Adrenal gland (tissue), 12 donors: ENCODE data around the gene CCDC136. TPM values are rescaled to one million over a fixed set of nuclear protein-coding genes. Genes with fewer than 3 reads are reported as not detected.

Source experiments
- DNase-seq, 7 donors: peaks; one replicate each; pipeline ENCODE4 v3.0.0-alpha.2; 2019 to 2020
- H3K27ac ChIP-seq, 5 donors: fragments of 200-600 bp; sonication (generic) in 4 of 5; 1 replicate in 3 of 5; 2 replicates in 2 of 5; pipeline versions ENCODE4 v1.5.1 to v1.8.0; 2016 to 2020; ENCODE audit warnings: mild to moderate bottlenecking in 1 of 5
- H3K27me3 ChIP-seq: fragments of 200-600 bp; 2 replicates; pipeline ENCODE4 v1.8.0; 2021
- H3K36me3 ChIP-seq, 2 donors: fragments of 200-600 bp; replicated peaks in 1 of 2; 1 replicate in 1 of 2; 2 replicates in 1 of 2; pipeline versions ENCODE4 v1.5.1 to v1.8.0; 2018 to 2022
- H3K4me1 ChIP-seq, 2 donors: fragments of 200-600 bp; replicated peaks in 1 of 2; 1 replicate in 1 of 2; 2 replicates in 1 of 2; pipeline versions ENCODE4 v1.5.1 to v1.8.0; 2018 to 2021
- H3K4me3 ChIP-seq, 4 donors: fragments of 200-600 bp; sonication (generic) in 3 of 4; one replicate each; pipeline ENCODE4 v1.5.1; 2016 to 2018
- H3K9me3 ChIP-seq, 3 donors: fragments of 200-600 bp; sonication (generic) in 1 of 3; replicated peaks in 1 of 3; 1 replicate in 2 of 3; 2 replicates in 1 of 3; pipeline versions ENCODE4 v1.5.1 to v1.8.0; 2016 to 2021
- CTCF ChIP-seq, 6 experiments: fragments of 450-650 bp in 4 of 6; fragments of 200-600 bp in 2 of 6; sonication (generic) in 1 of 6; IDR thresholded peaks; 1 replicate in 5 of 6; 2 replicates in 1 of 6; pipeline versions ENCODE4 v1.5.1 to v1.8.0; 2016 to 2021; ENCODE audit warnings: antibody characterized with exemption in 6 of 6, mild to moderate bottlenecking in 2 of 6, moderate library complexity in 1 of 6
- POLR2A ChIP-seq, 2 donors: fragments of 450-650 bp; IDR thresholded peaks; one replicate each; pipeline ENCODE4 v1.6.1; 2017; ENCODE audit warnings: antibody characterized with exemption in 2 of 2, mild to moderate bottlenecking in 2 of 2, moderate library complexity in 1 of 2
- WGBS, 4 donors: extraction: QIAGEN DNeasy Blood & Tissue Kit in 2 of 4; methylation state at CpG; one replicate each; pipeline versions ENCODE4 v1.1.5 to v1.1.7; 2013 to 2017; 5-methylcytosine and 5-hydroxymethylcytosine counted together
- intact Hi-C, 2 donors: fragments of 100-400 bp; cut with DNase I; formaldehyde crosslinking; loops; one replicate each; pipeline versions ENCODE4 v1.14.1 to v1.15.0; 2022 to 2023
- polyA plus RNA-seq, 3 donors: library from polyadenylated mRNA; stranded (reverse); fragments of 200-250 nt in 2 of 3; fragments of 350-450 nt in 1 of 3; fragmentation: Illumina TruSeq in 1 of 3; extraction: RNeasy Lipid Tissue Mini Kit (QIAGEN cat#74804) in 1 of 3; gene quantifications; one replicate each; pipeline ENCODE4 v1.2.3, GENCODE V29; 2013 to 2014
- total RNA-seq, 9 donors: library from RNA; depleted of rRNA in 4 of 9; stranded (reverse); fragments of >200 nt in 4 of 9; fragments of 120-200 nt in 1 of 9; fragmentation: NEBNext Ultra II Directional in 1 of 9; extraction: Animal tissue kit (Norgen Biotek cat#: 25700) in 1 of 9; gene quantifications; one replicate each; pipeline versions ENCODE4 v1.1.0 to v1.2.4, GENCODE V29; 2013 to 2023
- donor health status: healthy with polysubstance abuse.
- donor health status: Bipolar disorder and iron deficiency.
- donor health status: DM: yes; HTN: yes; CAD: no.
- donor health status: DM: no; HTN: no; CAD: no.
- donor health status: DM: no; HTN: no; CAD: no.
- donor health status: DM: yes; HTN: yes; CAD: no.

Gene CCDC136
- total and polyA plus RNA-seq, 12 donors: 0.35 to 10.9 (median 4.0) TPM

GRCh38 chr7:128826916-128827247 is 35.1 kb downstream of the CCDC136 start:
- Histone ChIP-seq H3K27ac (no peak overlapping the region), H3K9me3 (no peaks in the 10 kb centered on the region), H3K36me3 (no peaks in the 10 kb centered on the region), H3K4me3 (no peak overlapping the region), H3K4me1 (peaks cover 6 to 12% of the 10 kb centered on the region in 2 donors), H3K27me3 (peaks cover 18% of the 10 kb centered on the region)
- 63 to 83% (median 78%) methylated on average over 1 of the region's 1 CpG for WGBS, 4 donors
- DNase-seq: no peak
- no peak for TF ChIP-seq POLR2A (IDR thresholded peaks at IDR 0.05)
- no peak for TF ChIP-seq CTCF (IDR thresholded peaks at IDR 0.05)
- intact Hi-C loops: no loop called here

- no peak overlapping the region for H3K4me3 ChIP-seq
- intact Hi-C loops: no loop called here
- H3K36me3 ChIP-seq: no peaks in the 10 kb centered on the region
- H3K27ac ChIP-seq: no peak overlapping the region
- no peaks in the 10 kb centered on the region for H3K9me3 ChIP-seq
- peak in 3 of 7 donors; percentile 32 to 42 (median 39) for DNase-seq
- TF ChIP-seq CTCF (IDR thresholded peaks at IDR 0.05): no peak
- no peak for TF ChIP-seq POLR2A (IDR thresholded peaks at IDR 0.05)
- WGBS, 4 donors: 81 to 93% (median 87%) methylated on average over 4 to 17 of the region's 17 CpGs
- H3K27me3 ChIP-seq: peaks cover 22% of the 10 kb centered on the region
- peaks cover 6 to 12% of the 10 kb centered on the region in 2 donors for H3K4me1 ChIP-seq
Measured at GRCh38 chr7:128827248-128827958, 35.6 kb downstream of the CCDC136 start.

- intact Hi-C loops: no loop called here
- no peak overlapping the region for H3K27ac ChIP-seq
- no peak overlapping the region for H3K4me3 ChIP-seq
- DNase-seq: no peak
- TF ChIP-seq CTCF (IDR thresholded peaks at IDR 0.05) (no peak), POLR2A (IDR thresholded peaks at IDR 0.05) (no peak)
- H3K4me1 ChIP-seq: peaks cover 6 to 12% of the 10 kb centered on the region in 2 donors
- 84 to 87% (median 85%) methylated on average over 8 to 10 of the region's 10 CpGs for WGBS, 4 donors
- H3K36me3 ChIP-seq: no peaks in the 10 kb centered on the region
- peaks cover 22% of the 10 kb centered on the region for H3K27me3 ChIP-seq
- H3K9me3 ChIP-seq: no peaks in the 10 kb centered on the region
Measured at GRCh38 chr7:128827971-128828711, 36.4 kb downstream of the CCDC136 start.

- 18 to 35% (median 28%) methylated on average over 6 to 13 of the region's 13 CpGs for WGBS, 4 donors
- Histone ChIP-seq H3K4me1 (peaks cover 6 to 12% of the 10 kb centered on the region in 2 donors), H3K27me3 (peaks cover 22% of the 10 kb centered on the region), H3K36me3 (no peaks in the 10 kb centered on the region), H3K27ac (no peak overlapping the region), H3K4me3 (peak overlapping the region in 1 of 4 donors; percentile 52), H3K9me3 (no peaks in the 10 kb centered on the region)
- intact Hi-C loops: no loop called here
- peak in 1 of 7 donors; percentile 28 for DNase-seq
- TF ChIP-seq CTCF (IDR thresholded peaks at IDR 0.05) (no peak), POLR2A (IDR thresholded peaks at IDR 0.05) (no peak)
Measured at GRCh38 chr7:128829391-128830166, 37.8 kb downstream of the CCDC136 start.
